SK-N-SH (cell line): ENCODE results near the gene SHC3. TPM values are rescaled to one million over a fixed set of nuclear protein-coding genes. Genes with fewer than 3 reads are reported as not detected.

Experiments
- CTCF ChIA-PET: fragments of 300-600, 350-600 bp; formaldehyde crosslinking; extraction: SDS; loops from one replicate; lab custom pipeline; 2021; lab: Yijun Ruan, JAX
- POLR2A ChIA-PET: fragments of 350-600 bp; sonication (Branson Sonifier 250); formaldehyde crosslinking; extraction: SDS; loops from one replicate; lab custom pipeline; 2020; ENCODE audit warnings: antibody characterized with exemption, inconsistent platforms; lab: Yijun Ruan, JAX
- DNase-seq: peaks from one replicate; pipeline ENCODE4 v3.0.0; 2012
- H2AFZ ChIP-seq: fragments of 200-600 bp; sonication (generic); 2 replicates; pipeline ENCODE4 v1.8.1; 2016; ENCODE audit warnings: antibody characterized with exemption, mild to moderate bottlenecking, low read depth
- H3F3A ChIP-seq: fragments of 200-600 bp; sonication (generic); replicated peaks from 2 replicates; pipeline ENCODE3; 2016; ENCODE audit warnings: antibody characterized with exemption, mild to moderate bottlenecking; ENCODE audit not compliant: insufficient read depth
- H3K27ac ChIP-seq, 2 experiments: fragments of 200-500 bp in 1 of 2; fragments of 200-600 bp in 1 of 2; sonication (Bioruptor generic) in 1 of 2; sonication (generic), shearing (Covaris generic) in 1 of 2; 2 replicates each; pipeline versions ENCODE4 v1.5.1 to v1.6.1; 2014 to 2016; ENCODE audit warnings: low read depth in 2 of 2, inconsistent platforms in 1 of 2, low read length in 1 of 2, mild to moderate bottlenecking in 1 of 2, mixed read lengths in 1 of 2
- H3K27me3 ChIP-seq: fragments of 200-600 bp; sonication (generic), shearing (Covaris generic); 2 replicates; pipeline ENCODE4 v1.6.1; 2016; ENCODE audit warnings: mixed run types; ENCODE audit not compliant: insufficient read depth
- H3K36me3 ChIP-seq, 2 experiments: fragments of 200-500 bp in 1 of 2; fragments of 200-600 bp in 1 of 2; sonication (Bioruptor generic) in 1 of 2; sonication (generic) in 1 of 2; replicated peaks in 1 of 2; 2 replicates each; pipeline versions ENCODE3 to v1.5.1; 2014 to 2016; ENCODE audit warnings: low read length in 1 of 2, mild to moderate bottlenecking in 1 of 2; ENCODE audit not compliant: insufficient read depth in 2 of 2, control insufficient read depth in 1 of 2
- H3K4me1 ChIP-seq, 2 experiments: fragments of 200-500 bp in 1 of 2; fragments of 200-600 bp in 1 of 2; sonication (Bioruptor generic) in 1 of 2; sonication (generic), shearing (Covaris generic) in 1 of 2; 2 replicates each; pipeline versions ENCODE4 v1.5.1 to v1.6.1; 2014 to 2016; ENCODE audit warnings: low read depth in 1 of 2, low read length in 1 of 2, mixed run types in 1 of 2; ENCODE audit not compliant: insufficient read depth in 2 of 2, control insufficient read depth in 1 of 2
- H3K4me2 ChIP-seq: fragments of 200-600 bp; sonication (generic), shearing (Covaris generic); 2 replicates; pipeline ENCODE4 v1.6.1; 2017; ENCODE audit warnings: mixed run types
- H3K4me3 ChIP-seq, 2 experiments: fragments of 200-500 bp in 1 of 2; fragments of 200-600 bp in 1 of 2; sonication (Bioruptor generic) in 1 of 2; sonication (generic), shearing (Covaris generic) in 1 of 2; 2 replicates each; pipeline versions ENCODE4 v1.5.1 to v1.8.1; 2014 to 2016; ENCODE audit warnings: low read depth in 2 of 2, inconsistent platforms in 1 of 2, low read length in 1 of 2, mild to moderate bottlenecking in 1 of 2, mixed read lengths in 1 of 2, moderate library complexity in 1 of 2
- H3K79me2 ChIP-seq: fragments of 200-600 bp; sonication (generic); 2 replicates; pipeline ENCODE4 v1.8.1; 2017; ENCODE audit warnings: mild to moderate bottlenecking; ENCODE audit not compliant: insufficient read depth
- H3K9ac ChIP-seq: fragments of 200-600 bp; sonication (generic); 2 replicates; pipeline ENCODE4 v1.6.1; 2017; ENCODE audit warnings: mixed run types
- H3K9me2 ChIP-seq: fragments of 200-600 bp; sonication (generic); 2 replicates; pipeline ENCODE4 v1.6.1; 2017; ENCODE audit warnings: mixed run types
- H3K9me3 ChIP-seq: fragments of 200-600 bp; sonication (generic); 2 replicates; pipeline ENCODE4 v1.6.1; 2017; ENCODE audit warnings: mixed run types, mild to moderate bottlenecking, moderate library complexity
- H4K20me1 ChIP-seq: fragments of 200-600 bp; sonication (generic); 2 replicates; pipeline ENCODE4 v1.6.1; 2017; ENCODE audit warnings: mild to moderate bottlenecking, mixed run types; ENCODE audit not compliant: insufficient read depth
- ELF1 ChIP-seq: IDR thresholded peaks from 2 replicates; pipeline ENCODE4 v1.4.0; 2012
- EZH2phosphoT487 ChIP-seq: fragments of 200-600 bp; sonication (generic); IDR thresholded peaks from 2 replicates; pipeline ENCODE4 v1.6.1; 2017; ENCODE audit warnings: low read depth, mixed run types, mild to moderate bottlenecking, antibody characterized with exemption, moderate library complexity, borderline replicate concordance
- FOSL2 ChIP-seq: IDR thresholded peaks from 2 replicates; pipeline ENCODE4 v1.4.0; 2012; ENCODE audit warnings: low read depth, mild to moderate bottlenecking, moderate library complexity, borderline replicate concordance
- FOXJ3 ChIP-seq: sonication (generic); formaldehyde crosslinking; IDR thresholded peaks from 2 replicates; pipeline ENCODE4 v1.5.1; 2020; ENCODE audit warnings: mild to moderate bottlenecking, missing genetic modification reagents
- GATA2 ChIP-seq: sonication (generic); formaldehyde crosslinking; IDR thresholded peaks from 2 replicates; pipeline ENCODE4 v1.5.0; 2020; ENCODE audit warnings: mild to moderate bottlenecking, missing genetic modification reagents
- JUND ChIP-seq: IDR thresholded peaks from 2 replicates; pipeline ENCODE4 v1.4.0; 2012
- MEF2A ChIP-seq: IDR thresholded peaks from 2 replicates; pipeline ENCODE4 v1.4.0; 2012; ENCODE audit warnings: low read depth, borderline replicate concordance
- MXI1 ChIP-seq: IDR thresholded peaks from 2 replicates; pipeline ENCODE4 v1.6.1; 2012; ENCODE audit warnings: mild to moderate bottlenecking, low read depth, low read length, improper control_type of control experiment
- NFIC ChIP-seq: IDR thresholded peaks from 2 replicates; pipeline ENCODE4 v1.4.0; 2012; ENCODE audit warnings: borderline replicate concordance
- NRF1 ChIP-seq: IDR thresholded peaks from 2 replicates; pipeline ENCODE4 v1.6.1; 2012; ENCODE audit warnings: low read depth, mild to moderate bottlenecking, low read length
- POLR2AphosphoS5 ChIP-seq: IDR thresholded peaks from 2 replicates; pipeline ENCODE4 v1.6.1; 2012; ENCODE audit warnings: low read depth, low read length
- RAD21 ChIP-seq: IDR thresholded peaks from 2 replicates; pipeline ENCODE4 v1.6.1; 2012; ENCODE audit warnings: mild to moderate bottlenecking, low read length
- RFX5 ChIP-seq: IDR thresholded peaks from 2 replicates; pipeline ENCODE4 v1.6.1; 2012; ENCODE audit warnings: mild to moderate bottlenecking, improper control_type of control experiment, low read length
- SMC3 ChIP-seq: IDR thresholded peaks from 2 replicates; pipeline ENCODE4 v1.6.1; 2012; ENCODE audit warnings: low read depth, low read length, improper control_type of control experiment
- YY1 ChIP-seq: IDR thresholded peaks from 2 replicates; pipeline ENCODE4 v1.4.0; 2012; ENCODE audit warnings: low read depth, mild to moderate bottlenecking
- WGBS: methylation state at CpG from one replicate; pipeline ENCODE4 v1.1.6; 2017; ENCODE audit warnings: low lambda C conversion rate; 5-methylcytosine and 5-hydroxymethylcytosine counted together
- polyA plus RNA-seq, 3 experiments: library from polyadenylated mRNA; depleted of rRNA; stranded (reverse); fragments of >200 nt; gene quantifications; 2 replicates each; pipeline ENCODE4 v1.2.3, GENCODE V29; 2012
- TF ChIP-seq, protein P1 (sequence below): fragments of 150-350 bp; IDR thresholded peaks from 2 replicates; pipeline ENCODE4 v1.6.1; 2016; ENCODE audit warnings: mild to moderate bottlenecking, low read depth, low read length
- TF ChIP-seq, protein P2 (sequence below): IDR thresholded peaks from 2 replicates; pipeline ENCODE4; 2012
- TF ChIP-seq, protein P3 (sequence below): IDR thresholded peaks from 2 replicates; pipeline ENCODE4 v1.4.0; 2012; ENCODE audit warnings: low read depth
- TF ChIP-seq, protein P4 (sequence below): fragments of 150-350 bp; IDR thresholded peaks from 2 replicates; pipeline ENCODE4 v1.6.1; 2017; ENCODE audit warnings: antibody characterized with exemption, low read length, low read depth, borderline replicate concordance
- TF ChIP-seq, protein P5 (sequence below): IDR thresholded peaks from 2 replicates; pipeline ENCODE4 v1.4.0; 2012; ENCODE audit warnings: low read depth, borderline replicate concordance

SHC3 gene
- polyA plus RNA-seq, 1 of the 3 experiments (the other 2 are of a cell fraction) = 3.2 TPM

DNA sequence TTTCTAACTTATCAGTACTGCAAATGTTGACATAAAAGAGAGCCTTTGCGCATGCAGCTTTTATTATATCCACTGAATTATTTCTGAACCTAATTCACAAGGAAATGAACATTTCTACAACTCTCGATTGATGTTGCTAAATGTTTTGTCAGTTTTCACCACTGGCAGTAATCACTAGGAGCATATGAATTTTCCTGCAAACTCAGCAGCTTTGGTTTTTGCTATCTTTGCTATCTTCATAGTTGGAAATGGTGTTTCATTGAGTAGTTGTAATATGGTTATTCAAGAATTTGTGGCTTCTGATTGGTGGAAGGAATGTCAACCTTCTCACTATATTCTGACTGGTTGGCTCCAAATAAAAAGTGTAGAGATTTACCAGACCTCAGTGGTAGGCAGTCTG is 8.9 kb upstream of the SHC3 start:
- no peaks in the 10 kb centered on the region for H3K9me2 ChIP-seq
- H3K4me2 ChIP-seq = no peak overlapping the region
- H2AFZ ChIP-seq = no peak overlapping the region
- no peaks in the 10 kb centered on the region for H3F3A ChIP-seq
- no peaks in the 10 kb centered on the region for H3K4me1 ChIP-seq
- no peaks in the 10 kb centered on the region for H4K20me1 ChIP-seq
- no peaks in the 10 kb centered on the region for H3K79me2 ChIP-seq
- DNase-seq = no peak
- H3K27me3 ChIP-seq = no peaks in the 10 kb centered on the region
- POLR2A ChIA-PET = no interaction called here
- CTCF ChIA-PET = interaction anchor here (1.4 kb wide), 1 partner anchor 19 kb away, joined by 4 read pairs; no protein-coding TSS in a partner anchor
- H3K9ac ChIP-seq = no peak overlapping the region
- H3K36me3 ChIP-seq = no peaks in the 10 kb centered on the region
- TF ChIP-seq, protein P1, sequence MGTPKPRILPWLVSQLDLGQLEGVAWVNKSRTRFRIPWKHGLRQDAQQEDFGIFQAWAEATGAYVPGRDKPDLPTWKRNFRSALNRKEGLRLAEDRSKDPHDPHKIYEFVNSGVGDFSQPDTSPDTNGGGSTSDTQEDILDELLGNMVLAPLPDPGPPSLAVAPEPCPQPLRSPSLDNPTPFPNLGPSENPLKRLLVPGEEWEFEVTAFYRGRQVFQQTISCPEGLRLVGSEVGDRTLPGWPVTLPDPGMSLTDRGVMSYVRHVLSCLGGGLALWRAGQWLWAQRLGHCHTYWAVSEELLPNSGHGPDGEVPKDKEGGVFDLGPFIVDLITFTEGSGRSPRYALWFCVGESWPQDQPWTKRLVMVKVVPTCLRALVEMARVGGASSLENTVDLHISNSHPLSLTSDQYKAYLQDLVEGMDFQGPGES = no peak
- TF ChIP-seq ELF1 = no peak
- TF ChIP-seq, protein P2, sequence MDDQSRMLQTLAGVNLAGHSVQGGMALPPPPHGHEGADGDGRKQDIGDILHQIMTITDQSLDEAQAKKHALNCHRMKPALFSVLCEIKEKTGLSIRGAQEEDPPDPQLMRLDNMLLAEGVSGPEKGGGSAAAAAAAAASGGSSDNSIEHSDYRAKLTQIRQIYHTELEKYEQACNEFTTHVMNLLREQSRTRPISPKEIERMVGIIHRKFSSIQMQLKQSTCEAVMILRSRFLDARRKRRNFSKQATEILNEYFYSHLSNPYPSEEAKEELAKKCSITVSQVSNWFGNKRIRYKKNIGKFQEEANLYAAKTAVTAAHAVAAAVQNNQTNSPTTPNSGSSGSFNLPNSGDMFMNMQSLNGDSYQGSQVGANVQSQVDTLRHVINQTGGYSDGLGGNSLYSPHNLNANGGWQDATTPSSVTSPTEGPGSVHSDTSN = no peak
- no peak for TF ChIP-seq YY1
- no peak for TF ChIP-seq NRF1
- TF ChIP-seq JUND = no peak
- TF ChIP-seq GATA2 (CRISPR knock-in tag) = no peak
- TF ChIP-seq POLR2AphosphoS5 = no peak
- no peak for TF ChIP-seq FOXJ3
- no peak for TF ChIP-seq RAD21
- no peak for TF ChIP-seq NFIC
- TF ChIP-seq, protein P3, sequence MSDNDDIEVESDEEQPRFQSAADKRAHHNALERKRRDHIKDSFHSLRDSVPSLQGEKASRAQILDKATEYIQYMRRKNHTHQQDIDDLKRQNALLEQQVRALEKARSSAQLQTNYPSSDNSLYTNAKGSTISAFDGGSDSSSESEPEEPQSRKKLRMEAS = no peak
- TF ChIP-seq, protein P4, sequence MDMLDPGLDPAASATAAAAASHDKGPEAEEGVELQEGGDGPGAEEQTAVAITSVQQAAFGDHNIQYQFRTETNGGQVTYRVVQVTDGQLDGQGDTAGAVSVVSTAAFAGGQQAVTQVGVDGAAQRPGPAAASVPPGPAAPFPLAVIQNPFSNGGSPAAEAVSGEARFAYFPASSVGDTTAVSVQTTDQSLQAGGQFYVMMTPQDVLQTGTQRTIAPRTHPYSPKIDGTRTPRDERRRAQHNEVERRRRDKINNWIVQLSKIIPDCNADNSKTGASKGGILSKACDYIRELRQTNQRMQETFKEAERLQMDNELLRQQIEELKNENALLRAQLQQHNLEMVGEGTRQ = no peak
- TF ChIP-seq EZH2phosphoT487 = no peak
- no peak for TF ChIP-seq SMC3
- TF ChIP-seq RFX5 = no peak
- no peak for TF ChIP-seq FOSL2
- no peak for TF ChIP-seq MXI1
- no peak for TF ChIP-seq MEF2A
- TF ChIP-seq, protein P5, sequence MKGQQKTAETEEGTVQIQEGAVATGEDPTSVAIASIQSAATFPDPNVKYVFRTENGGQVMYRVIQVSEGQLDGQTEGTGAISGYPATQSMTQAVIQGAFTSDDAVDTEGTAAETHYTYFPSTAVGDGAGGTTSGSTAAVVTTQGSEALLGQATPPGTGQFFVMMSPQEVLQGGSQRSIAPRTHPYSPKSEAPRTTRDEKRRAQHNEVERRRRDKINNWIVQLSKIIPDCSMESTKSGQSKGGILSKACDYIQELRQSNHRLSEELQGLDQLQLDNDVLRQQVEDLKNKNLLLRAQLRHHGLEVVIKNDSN = no peak
- TF ChIP-seq, all 33 proteins: peak for 0
- 58% methylated on average over 2 of the region's 2 CpGs for WGBS
- Histone ChIP-seq H3K9me3 (no peaks in the 10 kb centered on the region), H3K27ac (no peak overlapping the region), H3K4me3 (no peak overlapping the region)
